ENCODE measurements around the gene KRT86.
A peak's percentile ranks its signal among the peaks of the same experiment; 100 is the strongest.
"Not testable (repeated sequence)": the region's sequence is repeated elsewhere in the genome, so short reads cannot be mapped to it uniquely, and the experiment has no call there.

Gene KRT86

DNA sequence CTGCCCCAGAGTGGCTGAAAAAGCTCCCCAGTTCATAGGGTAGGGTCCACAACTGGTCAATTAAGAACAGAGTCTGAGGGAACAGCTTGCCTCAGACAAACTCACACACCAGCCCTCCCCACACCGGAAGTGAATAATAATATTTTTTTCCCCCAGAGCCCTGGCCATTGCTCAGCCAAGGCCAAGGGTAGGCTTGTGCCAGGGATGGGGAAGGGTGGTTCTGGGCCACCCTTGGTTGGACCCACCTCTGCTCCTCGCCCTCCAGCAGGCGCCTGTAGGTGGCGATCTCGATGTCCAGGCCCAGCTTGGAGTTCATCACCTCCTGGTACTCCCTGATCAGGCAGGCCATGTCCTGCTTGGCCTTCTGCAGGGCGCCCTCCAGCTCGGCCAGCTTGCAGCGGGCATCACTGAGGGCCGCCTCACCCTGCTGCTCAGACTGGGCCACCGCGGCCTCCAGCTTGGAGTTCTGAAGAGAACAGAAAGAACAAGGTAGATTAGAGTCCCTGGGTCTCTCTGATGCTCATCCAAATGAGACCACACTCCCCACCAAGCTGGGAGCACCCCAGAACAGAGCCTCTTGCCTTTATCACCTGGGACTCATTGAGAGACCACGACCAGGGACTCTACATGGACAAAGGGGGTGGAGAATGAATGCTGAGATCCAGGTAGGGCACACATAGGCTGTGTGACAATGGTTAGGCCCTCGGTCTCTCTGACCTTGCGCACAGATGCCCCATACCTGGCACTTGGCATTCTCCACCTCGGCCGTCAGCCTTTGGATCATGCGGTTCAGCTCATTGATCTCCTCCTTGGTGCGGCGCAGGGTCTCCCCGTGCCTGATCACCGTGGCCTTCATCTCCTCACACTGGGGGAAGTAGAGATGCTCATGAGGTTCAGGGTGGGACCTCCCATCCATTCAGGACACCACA, 12.7 kb downstream of the KRT86 start:
- not testable (repeated sequence) for H4K20me1 ChIP-seq (ENCODE audit: insufficient read depth, low read length); H3K4me1 ChIP-seq (ENCODE audit: low read length); H3K4me2 ChIP-seq (ENCODE audit: low read length); H2AFZ ChIP-seq (ENCODE audit: low read depth, low read length); H3K9ac ChIP-seq (ENCODE audit: low read length); H3K27me3 ChIP-seq (ENCODE audit: low read depth, low read length); H3K79me2 ChIP-seq (ENCODE audit: low read length); H3K4me3 ChIP-seq (ENCODE audit: low read length); H3K9me3 ChIP-seq (ENCODE audit: insufficient read depth, low read length); H3K36me3 ChIP-seq (replicated peaks; ENCODE audit: low read depth, low read length); H3K27ac ChIP-seq (ENCODE audit: low read length)
- TF ChIP-seq, protein P1, sequence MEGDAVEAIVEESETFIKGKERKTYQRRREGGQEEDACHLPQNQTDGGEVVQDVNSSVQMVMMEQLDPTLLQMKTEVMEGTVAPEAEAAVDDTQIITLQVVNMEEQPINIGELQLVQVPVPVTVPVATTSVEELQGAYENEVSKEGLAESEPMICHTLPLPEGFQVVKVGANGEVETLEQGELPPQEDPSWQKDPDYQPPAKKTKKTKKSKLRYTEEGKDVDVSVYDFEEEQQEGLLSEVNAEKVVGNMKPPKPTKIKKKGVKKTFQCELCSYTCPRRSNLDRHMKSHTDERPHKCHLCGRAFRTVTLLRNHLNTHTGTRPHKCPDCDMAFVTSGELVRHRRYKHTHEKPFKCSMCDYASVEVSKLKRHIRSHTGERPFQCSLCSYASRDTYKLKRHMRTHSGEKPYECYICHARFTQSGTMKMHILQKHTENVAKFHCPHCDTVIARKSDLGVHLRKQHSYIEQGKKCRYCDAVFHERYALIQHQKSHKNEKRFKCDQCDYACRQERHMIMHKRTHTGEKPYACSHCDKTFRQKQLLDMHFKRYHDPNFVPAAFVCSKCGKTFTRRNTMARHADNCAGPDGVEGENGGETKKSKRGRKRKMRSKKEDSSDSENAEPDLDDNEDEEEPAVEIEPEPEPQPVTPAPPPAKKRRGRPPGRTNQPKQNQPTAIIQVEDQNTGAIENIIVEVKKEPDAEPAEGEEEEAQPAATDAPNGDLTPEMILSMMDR (IDR thresholded peaks at IDR 0.05; ENCODE audit: low read depth, low read length): peak; percentile 24

DNA sequence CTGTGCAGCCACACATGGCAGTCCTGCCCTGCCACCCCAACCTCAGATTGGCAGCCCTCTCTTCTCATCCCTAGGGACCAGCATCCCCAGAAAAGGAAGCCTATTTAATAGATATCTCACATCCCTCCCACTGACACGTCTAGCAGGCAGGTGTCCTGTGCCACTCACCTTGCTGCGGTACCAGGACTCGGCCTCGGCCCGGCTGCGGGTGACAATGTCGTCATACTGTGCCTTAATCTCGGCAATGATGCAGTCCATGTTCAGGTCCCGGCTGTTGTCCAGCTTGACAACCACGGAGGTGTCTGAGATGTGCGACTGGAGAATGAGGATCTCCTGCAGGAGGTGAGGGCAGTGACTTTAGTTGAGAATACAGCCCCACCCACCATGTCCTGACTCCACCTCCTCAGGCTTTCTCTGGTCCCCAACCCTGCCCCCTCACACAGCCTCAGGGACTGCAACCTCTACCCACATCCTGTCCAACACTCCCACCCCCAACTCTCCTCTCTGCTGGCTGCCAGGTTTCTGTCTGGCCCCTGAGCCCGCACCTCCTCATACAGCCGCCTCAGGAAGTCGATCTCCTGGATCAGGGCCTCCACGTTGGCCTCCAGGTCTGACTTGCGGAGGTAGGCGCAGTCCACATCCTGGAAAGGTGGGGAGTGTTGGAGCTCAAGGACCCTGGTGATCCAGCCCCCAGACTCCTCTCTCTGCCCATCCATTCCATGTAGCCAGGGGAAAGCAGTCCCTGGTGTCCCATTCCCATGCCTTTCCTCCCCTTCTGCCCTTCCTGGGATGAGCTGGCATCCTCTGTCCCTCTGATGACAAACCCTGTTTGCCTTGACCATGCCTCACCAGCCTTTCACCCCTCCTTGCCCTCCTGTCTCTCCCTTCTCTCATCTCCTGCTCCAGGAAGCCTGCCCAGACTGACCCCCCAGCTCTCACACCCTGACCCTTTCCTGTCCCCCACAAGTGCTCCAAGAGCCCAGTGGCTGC, 13.7 kb downstream of the KRT86 start:
- H3K27ac ChIP-seq (ENCODE audit: low read length); H3K9me3 ChIP-seq (ENCODE audit: insufficient read depth, low read length); H3K9ac ChIP-seq (ENCODE audit: low read length); H4K20me1 ChIP-seq (ENCODE audit: insufficient read depth, low read length); H3K4me1 ChIP-seq (ENCODE audit: low read length); H3K27me3 ChIP-seq (ENCODE audit: low read depth, low read length); H3K36me3 ChIP-seq (replicated peaks; ENCODE audit: low read depth, low read length); H3K4me3 ChIP-seq (ENCODE audit: low read length); H3K79me2 ChIP-seq (ENCODE audit: low read length); H2AFZ ChIP-seq (ENCODE audit: low read depth, low read length); H3K4me2 ChIP-seq (ENCODE audit: low read length): not testable (repeated sequence)

DNA sequence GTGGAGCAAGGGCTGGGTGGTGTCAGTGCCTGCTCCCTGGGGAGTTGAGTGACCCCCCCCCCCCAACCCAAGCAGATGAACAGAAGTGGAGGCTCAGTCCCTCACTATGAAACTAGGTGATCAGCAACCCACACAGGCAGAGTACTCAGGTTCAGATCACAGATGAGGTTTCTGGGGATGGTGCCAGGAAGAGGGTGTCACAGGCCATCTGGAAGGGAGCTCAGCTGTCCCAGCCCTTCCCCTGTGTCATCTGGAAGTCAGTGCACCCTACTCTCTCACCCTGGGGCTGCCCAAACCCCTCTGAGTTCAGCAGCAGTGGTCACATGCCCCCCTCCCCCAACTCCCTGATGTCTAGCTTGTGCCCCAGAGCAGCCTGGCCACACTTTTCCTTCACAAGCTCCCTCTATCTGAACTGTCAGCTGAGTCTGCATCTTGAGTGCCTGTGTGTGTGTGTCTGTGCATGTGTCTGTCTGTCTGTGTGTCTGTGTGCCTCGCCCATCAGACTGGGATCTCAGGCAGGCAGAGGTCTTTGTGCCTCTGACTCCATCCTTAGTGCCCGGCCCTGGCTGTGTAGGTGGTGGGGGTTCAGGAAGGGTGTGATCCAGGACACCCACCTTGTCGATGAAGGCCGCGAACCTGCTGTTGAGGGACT, 16.2 kb downstream of the KRT86 start:
- not testable (repeated sequence) for H3K9ac ChIP-seq (ENCODE audit: low read length); H3K36me3 ChIP-seq (replicated peaks; ENCODE audit: low read depth, low read length); H3K4me2 ChIP-seq (ENCODE audit: low read length); H3K4me1 ChIP-seq (ENCODE audit: low read length); H3K27ac ChIP-seq (ENCODE audit: low read length); H4K20me1 ChIP-seq (ENCODE audit: insufficient read depth, low read length); H3K79me2 ChIP-seq (ENCODE audit: low read length); H3K9me3 ChIP-seq (ENCODE audit: insufficient read depth, low read length); H2AFZ ChIP-seq (ENCODE audit: low read depth, low read length); H3K4me3 ChIP-seq (ENCODE audit: low read length)
- peaks cover 26% of the 10 kb centered on the region for H3K27me3 ChIP-seq (ENCODE audit: low read depth, low read length)

DNA sequence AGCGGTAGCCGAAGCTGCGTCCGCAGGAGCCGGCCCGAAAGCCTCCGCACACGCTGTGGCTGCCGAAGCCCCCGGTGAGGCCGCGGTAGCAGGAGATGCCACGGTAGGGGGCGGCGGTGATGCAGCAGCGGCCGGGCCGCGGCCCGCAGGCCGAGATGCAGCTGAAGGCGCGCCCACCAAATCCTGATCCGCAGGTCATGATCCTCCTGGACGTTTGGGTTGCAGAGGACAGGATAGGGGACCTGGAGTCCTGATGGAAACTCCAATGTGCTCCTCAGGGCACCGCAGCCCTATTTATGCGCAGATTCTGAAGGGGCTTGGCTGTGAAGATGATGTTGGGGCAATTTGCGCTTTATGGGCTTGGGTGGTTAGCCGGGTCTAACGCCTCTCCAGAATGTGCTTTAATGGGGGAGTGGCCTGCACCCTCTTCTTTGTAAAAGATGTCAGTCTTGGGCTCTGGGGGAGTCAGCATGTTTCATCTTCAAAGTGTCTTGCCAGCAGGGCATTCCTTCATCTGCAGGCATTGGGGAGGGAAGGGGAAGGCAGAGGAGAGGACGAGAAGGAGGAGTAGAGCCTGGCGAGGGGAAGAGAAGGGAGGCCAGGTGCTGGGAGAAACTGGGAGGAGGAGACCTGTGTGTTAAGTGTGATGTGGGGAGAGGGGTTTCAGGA, 17.0 kb downstream of the KRT86 start, which contains the start of gene KRT81:
KRT81 (minus strand) TSS at position 268 of the 669 bp plus-strand sequence; CDS start at position 199, 69 bp downstream.
- Histone ChIP-seq H3K4me2 (ENCODE audit: low read length) (no peak within 1 kb of the TSS), H4K20me1 (ENCODE audit: insufficient read depth, low read length) (no peaks in the 10 kb centered on the region), H3K4me3 (ENCODE audit: low read length) (no peak within 1 kb of the TSS), H3K27me3 (ENCODE audit: low read depth, low read length) (peaks cover 26% of the 10 kb centered on the region), H3K9me3 (ENCODE audit: insufficient read depth, low read length) (no peaks in the 10 kb centered on the region), H3K27ac (ENCODE audit: low read length) (no peak within 1 kb of the TSS), H3K36me3 (replicated peaks; ENCODE audit: low read depth, low read length) (no peaks in the 10 kb centered on the region), H2AFZ (ENCODE audit: low read depth, low read length) (no peak within 1 kb of the TSS), H3K79me2 (ENCODE audit: low read length) (no peaks in the 10 kb centered on the region), H3K4me1 (ENCODE audit: low read length) (no peaks in the 10 kb centered on the region), H3K9ac (ENCODE audit: low read length) (no peak within 1 kb of the TSS)
- TF ChIP-seq EZH2phosphoT487 (IDR thresholded peaks at IDR 0.05; ENCODE audit: low read depth): no peak
- TF ChIP-seq, protein P1 (IDR thresholded peaks at IDR 0.05; ENCODE audit: low read depth, low read length): no peak

Measured in OCI-LY3 (cell line).